ENCODE results near the gene HOXD10. TPM values are rescaled to one million over a fixed set of nuclear protein-coding genes. Genes with fewer than 3 reads are reported as not detected.

Gene HOXD10
- total and polyA plus RNA-seq, 7 donors = 0.03 to 0.04 TPM; not detected in 5

GRCh38 chr2:176124110-176124946 is 7.8 kb downstream of the HOXD10 start:
- TF ChIP-seq, protein P1, sequence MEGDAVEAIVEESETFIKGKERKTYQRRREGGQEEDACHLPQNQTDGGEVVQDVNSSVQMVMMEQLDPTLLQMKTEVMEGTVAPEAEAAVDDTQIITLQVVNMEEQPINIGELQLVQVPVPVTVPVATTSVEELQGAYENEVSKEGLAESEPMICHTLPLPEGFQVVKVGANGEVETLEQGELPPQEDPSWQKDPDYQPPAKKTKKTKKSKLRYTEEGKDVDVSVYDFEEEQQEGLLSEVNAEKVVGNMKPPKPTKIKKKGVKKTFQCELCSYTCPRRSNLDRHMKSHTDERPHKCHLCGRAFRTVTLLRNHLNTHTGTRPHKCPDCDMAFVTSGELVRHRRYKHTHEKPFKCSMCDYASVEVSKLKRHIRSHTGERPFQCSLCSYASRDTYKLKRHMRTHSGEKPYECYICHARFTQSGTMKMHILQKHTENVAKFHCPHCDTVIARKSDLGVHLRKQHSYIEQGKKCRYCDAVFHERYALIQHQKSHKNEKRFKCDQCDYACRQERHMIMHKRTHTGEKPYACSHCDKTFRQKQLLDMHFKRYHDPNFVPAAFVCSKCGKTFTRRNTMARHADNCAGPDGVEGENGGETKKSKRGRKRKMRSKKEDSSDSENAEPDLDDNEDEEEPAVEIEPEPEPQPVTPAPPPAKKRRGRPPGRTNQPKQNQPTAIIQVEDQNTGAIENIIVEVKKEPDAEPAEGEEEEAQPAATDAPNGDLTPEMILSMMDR (IDR thresholded peaks at IDR 0.05) = no peak
- Histone ChIP-seq H3K27ac (no peak overlapping the region), H3K4me1 (peaks cover 18% of the 10 kb centered on the region), H3K27me3 (ENCODE audit: insufficient read depth in 3 of 3, low read length in 2 of 3) (peaks cover 3 to 30% (median 19%) of the 10 kb centered on the region in 3 donors), H3K4me3 (no peak overlapping the region), H3K9me3 (no peaks in the 10 kb centered on the region), H3K36me3 (ENCODE audit: insufficient read depth in 1 of 2, low read depth in 1 of 2) (no peaks in the 10 kb centered on the region)
- ATAC-seq (no peak), DNase-seq (no peak)
- 78 to 82% (median 81%) methylated on average over 34 of the region's 34 CpGs for WGBS, 3 donors
- intact Hi-C loops (cut with DNase I) = loop anchor here in 1 of 2 donors (5.0 kb wide), 1 partner anchor 1023 kb away; no protein-coding TSS in a partner anchor

DNA sequence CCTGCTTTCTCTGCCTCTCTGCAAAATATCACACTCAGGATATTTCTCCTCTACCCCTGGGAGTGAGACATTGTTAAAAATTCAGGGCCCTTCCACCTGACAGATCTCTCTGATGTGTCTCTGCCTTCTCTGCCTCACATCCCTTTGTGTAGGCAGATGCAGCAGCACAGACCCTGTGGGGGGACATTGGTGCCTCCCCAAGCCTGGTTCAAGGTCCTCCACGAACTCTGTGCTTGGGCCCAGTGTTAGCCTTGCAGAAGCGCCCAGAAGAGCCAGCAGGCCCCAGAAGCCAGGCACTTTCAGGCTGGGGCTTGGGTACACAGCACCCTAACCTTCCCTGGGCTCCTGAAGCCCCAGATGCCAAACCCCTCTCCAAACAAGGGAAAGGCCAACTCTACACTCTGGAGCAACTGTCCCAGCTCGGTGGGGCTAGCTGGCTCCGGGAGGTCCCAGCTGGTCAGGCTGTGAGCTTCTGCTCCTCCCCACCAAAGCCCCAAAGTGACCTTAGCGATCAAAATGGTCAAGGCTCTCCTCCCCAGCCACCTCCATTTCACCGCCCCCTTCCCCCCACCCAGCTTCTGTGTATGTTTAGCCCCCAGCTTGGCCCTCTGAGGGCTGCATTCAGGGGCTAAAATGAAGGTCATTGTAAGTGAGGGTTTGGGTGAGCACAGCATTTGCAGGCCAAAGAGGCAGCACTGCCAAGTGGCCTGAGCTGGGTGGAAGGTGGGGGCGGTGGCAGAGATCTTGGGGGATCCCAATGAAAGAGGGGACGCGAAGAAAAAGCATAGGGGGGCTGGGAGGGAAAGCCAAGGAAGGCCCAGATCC is 8.6 kb downstream of the HOXD10 start:
- H3K27ac ChIP-seq = no peak overlapping the region
- intact Hi-C loops (cut with DNase I) = loop anchor here (5.0 kb wide), 6 partner anchors 332 to 1022 kb away; no protein-coding TSS in a partner anchor
- peaks cover 2 to 22% (median 17%) of the 10 kb centered on the region in 3 donors for H3K27me3 ChIP-seq (ENCODE audit: insufficient read depth in 3 of 3, low read length in 2 of 3)
- TF ChIP-seq, protein P1 (IDR thresholded peaks at IDR 0.05) = no peak
- H3K4me1 ChIP-seq = peaks cover 18% of the 10 kb centered on the region
- H3K9me3 ChIP-seq = no peaks in the 10 kb centered on the region
- DNase-seq (no peak), ATAC-seq (no peak)
- H3K36me3 ChIP-seq (ENCODE audit: insufficient read depth in 1 of 2, low read depth in 1 of 2) = no peaks in the 10 kb centered on the region
- WGBS, 3 donors = 84 to 95% (median 87%) methylated on average over 9 of the region's 9 CpGs
- no peak overlapping the region for H3K4me3 ChIP-seq

DNA sequence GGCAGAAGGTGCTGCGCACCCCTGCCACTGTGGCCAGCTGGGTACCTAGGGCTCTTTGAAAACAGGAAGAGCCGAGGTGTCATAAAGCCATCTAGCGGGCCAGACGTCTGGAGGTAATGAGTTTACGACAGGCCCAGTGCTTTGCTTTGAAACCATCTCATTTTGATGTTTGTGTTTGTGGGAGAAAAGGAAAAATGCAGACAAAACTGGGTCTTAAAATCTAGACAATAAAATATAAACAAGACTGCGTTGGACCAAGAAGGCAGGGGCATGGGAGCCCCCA is 9.1 kb downstream of the HOXD10 start:
- ATAC-seq (no peak), DNase-seq (no peak)
- H3K4me3 ChIP-seq = no peak overlapping the region
- H3K4me1 ChIP-seq = peaks cover 18% of the 10 kb centered on the region
- 85 to 95% (median 92%) methylated on average over 6 of the region's 6 CpGs for WGBS, 3 donors
- TF ChIP-seq, protein P1 (IDR thresholded peaks at IDR 0.05) = no peak
- intact Hi-C loops (cut with DNase I) = loop anchor here (5.0 kb wide), 6 partner anchors 332 to 1022 kb away; no protein-coding TSS in a partner anchor
- H3K9me3 ChIP-seq = no peaks in the 10 kb centered on the region
- no peaks in the 10 kb centered on the region for H3K36me3 ChIP-seq (ENCODE audit: insufficient read depth in 1 of 2, low read depth in 1 of 2)
- peaks cover 0 to 16% (median 12%) of the 10 kb centered on the region in 3 donors for H3K27me3 ChIP-seq (ENCODE audit: insufficient read depth in 3 of 3, low read length in 2 of 3)
- H3K27ac ChIP-seq = no peak overlapping the region

DNA sequence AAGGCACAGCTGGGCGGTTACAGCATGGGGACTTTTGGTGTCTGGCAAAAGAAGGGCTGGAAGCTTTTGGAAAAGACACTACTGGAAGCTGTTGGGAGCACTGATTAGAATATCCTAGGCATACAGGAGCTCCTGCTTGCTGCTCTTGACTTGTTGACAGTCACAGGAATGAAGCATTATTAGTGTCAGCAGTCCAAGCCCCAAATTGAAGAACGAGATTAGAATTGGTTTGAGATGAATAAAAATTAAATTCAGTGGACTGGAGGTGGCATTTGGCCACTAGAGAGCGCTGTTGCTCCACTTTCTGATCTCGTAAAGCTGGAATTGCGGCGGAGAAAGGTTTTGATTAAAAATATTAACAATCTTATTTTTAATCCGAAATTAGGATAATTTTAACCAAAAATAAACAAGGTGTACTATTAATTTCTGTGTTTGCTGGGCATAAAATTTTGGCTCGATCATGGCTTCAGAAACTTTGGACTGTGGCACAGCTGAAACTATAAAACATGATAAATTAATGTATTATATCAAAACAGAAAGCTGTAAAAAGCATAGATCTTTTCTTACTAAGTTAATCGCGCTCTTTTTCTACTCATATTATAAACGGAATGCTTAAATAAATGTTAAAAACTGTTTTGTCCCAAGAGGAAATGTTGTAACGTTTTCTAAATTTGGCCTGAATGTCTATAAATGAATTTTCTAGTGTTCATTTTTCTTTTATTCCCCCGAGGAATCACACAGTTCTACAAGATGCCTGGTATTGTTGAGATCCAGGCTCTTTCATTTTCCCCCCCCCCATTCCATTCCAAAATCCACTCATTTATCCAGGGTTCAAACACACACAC is 10.6 kb downstream of the HOXD10 start:
- no peak for ATAC-seq
- H3K4me1 ChIP-seq = peaks cover 29% of the 10 kb centered on the region
- intact Hi-C loops (cut with DNase I) = loop anchor here (1.0 to 5.0 kb wide), 7 partner anchors 330 to 1020 kb away; no protein-coding TSS in a partner anchor

More for the DNA sequence above, 10.6 kb downstream of the HOXD10 start:
- H3K4me3 ChIP-seq = peak overlapping the region; percentile 49
- peak in 1 of 2 donors; percentile 59 for DNase-seq
- no peaks in the 10 kb centered on the region for H3K36me3 ChIP-seq (ENCODE audit: insufficient read depth in 1 of 2, low read depth in 1 of 2)
- peaks cover 0 to 4% (median 2%) of the 10 kb centered on the region in 3 donors for H3K27me3 ChIP-seq (ENCODE audit: insufficient read depth in 3 of 3, low read length in 2 of 3)
- no peaks in the 10 kb centered on the region for H3K9me3 ChIP-seq
- H3K27ac ChIP-seq = no peak overlapping the region
- TF ChIP-seq, protein P1 (IDR thresholded peaks at IDR 0.05) = peak; percentile 96
- WGBS, 3 donors = 10 to 13% (median 12%) methylated on average over 13 of the region's 13 CpGs

Data from psoas muscle (tissue), 8 donors.